Measurements from ENCODE around the gene RERE. TPM values are rescaled to one million over a fixed set of nuclear protein-coding genes. Genes with fewer than 3 reads are reported as not detected.

Gene RERE
- polyA plus RNA-seq, 1 experiment = 14.3 TPM

DNA sequence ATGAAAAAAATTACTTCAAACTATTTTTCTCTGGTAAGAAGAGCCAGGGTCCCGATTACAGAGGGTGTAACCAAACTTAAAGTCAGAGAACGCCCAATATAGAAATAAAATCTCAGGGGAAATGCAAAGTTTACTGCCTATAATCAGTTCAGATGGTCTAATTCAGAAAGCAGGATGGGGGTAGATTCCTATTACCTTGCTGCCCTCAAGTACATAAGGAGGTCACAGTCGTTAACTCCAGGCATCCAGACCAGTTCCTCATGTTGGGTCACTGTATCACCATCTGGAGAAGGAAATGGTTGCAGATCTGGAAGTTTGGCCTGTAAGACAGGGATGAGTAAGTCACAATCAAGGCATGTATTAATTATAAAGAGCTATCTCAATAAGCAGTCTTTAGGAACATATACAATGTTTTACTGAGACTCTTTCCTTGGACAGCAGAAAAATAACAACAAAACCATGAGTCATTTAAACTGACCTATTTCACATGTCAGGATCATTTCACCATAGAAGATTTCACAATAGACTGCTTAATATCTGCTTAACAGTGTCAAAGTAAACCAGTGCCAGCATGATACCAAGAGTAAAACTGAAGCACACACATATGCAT, 320.1 kb downstream of the RERE start:
- no peak for DNase-seq (ENCODE audit: low read depth, low spot score)
- CTCF ChIA-PET = interaction anchor here (1.0 kb wide), 1 partner anchor 37 kb away, joined by 3 read pairs; no protein-coding TSS in a partner anchor
- H3K9me3 ChIP-seq (ENCODE audit: control insufficient read depth, insufficient read depth, low read length) = no peaks in the 10 kb centered on the region
- no peak overlapping the region for H3K4me3 ChIP-seq (ENCODE audit: low read depth, low read length)
- TF ChIP-seq, protein P1, sequence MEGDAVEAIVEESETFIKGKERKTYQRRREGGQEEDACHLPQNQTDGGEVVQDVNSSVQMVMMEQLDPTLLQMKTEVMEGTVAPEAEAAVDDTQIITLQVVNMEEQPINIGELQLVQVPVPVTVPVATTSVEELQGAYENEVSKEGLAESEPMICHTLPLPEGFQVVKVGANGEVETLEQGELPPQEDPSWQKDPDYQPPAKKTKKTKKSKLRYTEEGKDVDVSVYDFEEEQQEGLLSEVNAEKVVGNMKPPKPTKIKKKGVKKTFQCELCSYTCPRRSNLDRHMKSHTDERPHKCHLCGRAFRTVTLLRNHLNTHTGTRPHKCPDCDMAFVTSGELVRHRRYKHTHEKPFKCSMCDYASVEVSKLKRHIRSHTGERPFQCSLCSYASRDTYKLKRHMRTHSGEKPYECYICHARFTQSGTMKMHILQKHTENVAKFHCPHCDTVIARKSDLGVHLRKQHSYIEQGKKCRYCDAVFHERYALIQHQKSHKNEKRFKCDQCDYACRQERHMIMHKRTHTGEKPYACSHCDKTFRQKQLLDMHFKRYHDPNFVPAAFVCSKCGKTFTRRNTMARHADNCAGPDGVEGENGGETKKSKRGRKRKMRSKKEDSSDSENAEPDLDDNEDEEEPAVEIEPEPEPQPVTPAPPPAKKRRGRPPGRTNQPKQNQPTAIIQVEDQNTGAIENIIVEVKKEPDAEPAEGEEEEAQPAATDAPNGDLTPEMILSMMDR (IDR thresholded peaks at IDR 0.05; ENCODE audit: low read depth, low read length) = no peak
- H3K27me3 ChIP-seq (ENCODE audit: control insufficient read depth, insufficient read depth, low read length) = no peaks in the 10 kb centered on the region
- no peak overlapping the region for H3K27ac ChIP-seq (ENCODE audit: low read depth, low read length)
- POLR2A ChIA-PET = interaction anchor here (1.0 to 1.4 kb wide), 2 partner anchors 14 to 29 kb away, joined by 3 to 8 read pairs; no protein-coding TSS in a partner anchor

DNA sequence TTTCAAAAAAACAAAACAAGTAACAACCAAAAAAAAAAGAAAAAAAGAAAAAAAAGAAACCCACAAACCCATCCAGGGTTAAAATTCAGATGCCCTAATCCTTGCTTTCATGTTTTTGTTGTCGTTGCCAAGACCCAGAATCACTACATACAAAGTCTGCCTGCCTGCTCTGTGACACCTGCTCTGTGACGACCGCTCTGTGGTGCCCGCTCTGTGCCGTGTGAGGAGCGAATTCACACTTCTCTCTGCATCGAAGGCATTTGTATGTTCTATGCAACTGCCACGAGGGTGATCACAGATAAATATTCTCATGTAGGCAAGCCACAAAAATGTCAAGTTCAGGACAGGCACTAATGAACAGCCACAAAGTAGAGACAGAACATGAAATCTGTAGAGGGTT, 321.0 kb downstream of the RERE start:
- TF ChIP-seq, protein P1 (IDR thresholded peaks at IDR 0.05; ENCODE audit: low read depth, low read length) = no peak
- no peaks in the 10 kb centered on the region for H3K9me3 ChIP-seq (ENCODE audit: control insufficient read depth, insufficient read depth, low read length)
- no peak overlapping the region for H3K4me3 ChIP-seq (ENCODE audit: low read depth, low read length)
- H3K27me3 ChIP-seq (ENCODE audit: control insufficient read depth, insufficient read depth, low read length) = no peaks in the 10 kb centered on the region
- ChIA-PET POLR2A (interaction anchor here (1.4 kb wide), 1 partner anchor 30 kb away, joined by 3 read pairs; no protein-coding TSS in a partner anchor), CTCF (no interaction called here)
- DNase-seq (ENCODE audit: low read depth, low spot score) = no peak
- H3K27ac ChIP-seq (ENCODE audit: low read depth, low read length) = no peak overlapping the region

DNA sequence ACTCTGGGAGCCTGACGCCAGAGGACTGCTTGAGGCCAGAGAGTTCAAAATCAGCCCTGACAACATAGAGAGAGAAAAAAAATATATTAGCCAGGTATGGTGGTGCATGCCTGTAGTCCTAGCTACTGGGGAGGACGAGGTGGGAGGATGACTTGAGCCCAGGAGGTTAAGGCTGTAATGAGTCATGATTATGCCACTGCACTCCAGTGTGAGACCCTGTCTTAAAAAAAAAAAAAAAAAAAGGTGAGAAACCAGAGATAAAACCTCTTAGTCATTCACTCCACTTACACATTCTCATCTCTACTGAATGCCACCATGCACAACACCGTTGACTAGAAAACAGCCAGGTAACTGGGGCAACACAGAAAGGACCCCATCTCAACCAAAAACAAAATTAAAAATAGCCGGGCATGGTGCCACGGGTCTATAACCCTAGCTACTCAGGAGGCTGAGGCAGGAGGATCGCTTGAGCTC, 321.5 kb downstream of the RERE start:
- ChIA-PET CTCF (no interaction called here), POLR2A (no interaction called here)
- Histone ChIP-seq H3K9me3 (ENCODE audit: control insufficient read depth, insufficient read depth, low read length) (no peaks in the 10 kb centered on the region), H3K27me3 (ENCODE audit: control insufficient read depth, insufficient read depth, low read length) (no peaks in the 10 kb centered on the region), H3K27ac (ENCODE audit: low read depth, low read length) (no peak overlapping the region), H3K4me3 (ENCODE audit: low read depth, low read length) (no peak overlapping the region)
- TF ChIP-seq, protein P1 (IDR thresholded peaks at IDR 0.05; ENCODE audit: low read depth, low read length) = no peak
- no peak for DNase-seq (ENCODE audit: low read depth, low spot score)

DNA sequence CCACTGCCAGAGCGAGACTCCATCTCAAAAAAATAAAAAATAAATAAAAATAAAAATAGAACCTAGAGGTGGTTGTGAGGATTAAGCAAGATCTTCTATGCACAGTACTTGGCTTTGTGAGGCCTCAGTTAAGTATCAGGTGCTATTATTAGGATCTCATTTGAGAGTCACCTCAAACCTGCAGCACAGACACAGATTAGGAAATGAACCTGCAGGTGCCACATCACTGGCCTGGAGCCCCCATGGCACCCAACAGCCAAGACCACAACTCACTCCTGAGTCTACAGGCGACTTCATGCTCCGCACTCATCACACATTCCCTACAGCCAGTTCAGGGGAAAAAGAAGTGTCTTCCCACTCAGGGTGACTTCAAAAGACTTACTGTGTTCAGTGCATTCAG, 322.8 kb downstream of the RERE start:
- H3K4me3 ChIP-seq (ENCODE audit: low read depth, low read length) = no peak overlapping the region
- no peak for DNase-seq (ENCODE audit: low read depth, low spot score)
- TF ChIP-seq, protein P1 (IDR thresholded peaks at IDR 0.05; ENCODE audit: low read depth, low read length) = no peak
- no peaks in the 10 kb centered on the region; the same call in 1 of the 2 replicates for H3K9me3 ChIP-seq (ENCODE audit: control insufficient read depth, insufficient read depth, low read length)
- H3K27me3 ChIP-seq (ENCODE audit: control insufficient read depth, insufficient read depth, low read length) = no peaks in the 10 kb centered on the region
- H3K27ac ChIP-seq (ENCODE audit: low read depth, low read length) = no peak overlapping the region
- ChIA-PET CTCF (interaction anchor here (1.3 kb wide), 1 partner anchor 354 kb away, joined by 4 read pairs; no protein-coding TSS in a partner anchor), POLR2A (no interaction called here)

DNA sequence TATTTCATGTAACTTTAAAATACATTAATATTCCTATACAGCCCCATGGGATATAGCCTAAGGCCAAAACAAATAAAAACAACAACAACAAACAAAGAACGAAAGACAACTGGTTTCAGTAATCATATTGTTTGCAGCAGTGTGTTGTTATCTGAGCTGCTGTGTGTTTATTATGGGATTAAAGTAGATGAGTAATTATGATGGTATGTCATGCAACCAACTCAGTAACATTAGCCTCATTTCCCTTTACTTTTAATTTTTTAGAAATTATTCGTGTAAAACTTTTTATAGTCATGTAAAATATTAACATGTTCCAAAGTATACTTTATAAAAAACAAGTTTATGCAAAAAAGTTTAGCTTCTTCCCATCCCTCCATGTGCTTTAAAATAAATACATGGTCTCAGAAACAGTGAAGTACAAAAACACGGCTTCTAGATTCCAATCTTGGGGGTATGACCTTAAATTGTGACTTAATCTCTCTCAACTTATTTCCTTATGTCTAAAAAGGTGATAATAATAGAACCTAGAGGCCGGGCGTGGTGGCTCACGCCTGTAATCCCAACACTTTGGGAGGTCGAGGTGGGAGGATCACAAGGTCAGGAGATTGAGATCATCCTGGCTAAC, 323.4 kb downstream of the RERE start:
- Histone ChIP-seq H3K27ac (ENCODE audit: low read depth, low read length) (no peak overlapping the region), H3K9me3 (ENCODE audit: control insufficient read depth, insufficient read depth, low read length) (no peaks in the 10 kb centered on the region; the same call in 1 of the 2 replicates), H3K4me3 (ENCODE audit: low read depth, low read length) (no peak overlapping the region), H3K27me3 (ENCODE audit: control insufficient read depth, insufficient read depth, low read length) (no peaks in the 10 kb centered on the region)
- TF ChIP-seq, protein P1 (IDR thresholded peaks at IDR 0.05; ENCODE audit: low read depth, low read length) = no peak
- CTCF ChIA-PET = interaction anchor here (1.3 kb wide), 1 partner anchor 355 kb away, joined by 4 read pairs; no protein-coding TSS in a partner anchor
- POLR2A ChIA-PET = no interaction called here
- DNase-seq (ENCODE audit: low read depth, low spot score) = no peak

All from AG04450 (cell line).